Spleen (tissue), 11 donors: ENCODE measurements around the gene ACER1. TPM values are rescaled to one million over a fixed set of nuclear protein-coding genes. Genes with fewer than 3 reads are reported as not detected.

Experiments used
- DNase-seq: peaks from one replicate; pipeline ENCODE4 v3.0.0-alpha.2; 2020
- H3K27ac ChIP-seq, 8 donors: fragments of 200-600 bp; sonication (generic) in 7 of 8; 1 replicate in 4 of 8; 2 replicates in 4 of 8; pipeline versions ENCODE4 v1.5.0 to v1.8.0; 2016 to 2021; ENCODE audit warnings: inconsistent platforms in 4 of 8, mild to moderate bottlenecking in 4 of 8, moderate library complexity in 1 of 8
- H3K27me3 ChIP-seq, 7 donors: fragments of 200-600 bp; sonication (generic) in 6 of 7; replicated peaks in 1 of 7; 1 replicate in 4 of 7; 2 replicates in 3 of 7; pipeline versions ENCODE4 v1.5.0 to v1.8.0; 2016 to 2021; ENCODE audit warnings: inconsistent platforms in 3 of 7, mild to moderate bottlenecking in 1 of 7
- H3K36me3 ChIP-seq, 6 donors: fragments of 200-600 bp; sonication (generic) in 5 of 6; 1 replicate in 4 of 6; 2 replicates in 2 of 6; pipeline versions ENCODE4 v1.5.0 to v1.8.0; 2016 to 2021; ENCODE audit warnings: inconsistent platforms in 2 of 6
- H3K4me1 ChIP-seq, 6 donors: fragments of 200-600 bp; sonication (generic) in 5 of 6; 1 replicate in 3 of 6; 2 replicates in 3 of 6; pipeline versions ENCODE4 v1.5.0 to v1.8.0; 2016 to 2021; ENCODE audit warnings: inconsistent platforms in 3 of 6
- H3K4me3 ChIP-seq, 8 donors: fragments of 200-600 bp; sonication (generic) in 7 of 8; 1 replicate in 4 of 8; 2 replicates in 4 of 8; pipeline versions ENCODE4 v1.5.0 to v1.8.0; 2016 to 2021; ENCODE audit warnings: inconsistent platforms in 4 of 8, mild to moderate bottlenecking in 4 of 8, moderate library complexity in 2 of 8
- H3K9me3 ChIP-seq, 8 donors: fragments of 200-600 bp; sonication (generic) in 7 of 8; 1 replicate in 4 of 8; 2 replicates in 4 of 8; pipeline versions ENCODE4 v1.5.0 to v1.8.0; 2016 to 2021; ENCODE audit warnings: inconsistent platforms in 4 of 8
- CTCF ChIP-seq, 11 experiments: fragments of 200-600 bp in 7 of 11; fragments of 450-650 bp in 4 of 11; sonication (generic) in 4 of 11; IDR thresholded peaks in 8 of 11; conservative IDR thresholded peaks in 3 of 11; 1 replicate in 7 of 11; 2 replicates in 4 of 11; pipeline versions ENCODE4 v1.4.0 to v1.8.0; 2016 to 2021; ENCODE audit warnings: antibody characterized with exemption in 11 of 11, inconsistent platforms in 4 of 11, mild to moderate bottlenecking in 1 of 11
- POLR2A ChIP-seq, 3 donors: fragments of 450-650 bp; IDR thresholded peaks; one replicate each; pipeline ENCODE4 v1.5.1; 2017; ENCODE audit warnings: antibody characterized with exemption in 3 of 3, mild to moderate bottlenecking in 1 of 3
- POLR2AphosphoS5 ChIP-seq, 3 donors: sonication (generic); formaldehyde crosslinking; IDR thresholded peaks; one replicate each; pipeline ENCODE4 v1.5.1; 2017; ENCODE audit warnings: antibody characterized with exemption in 3 of 3
- WGBS, 5 donors: extraction: QIAGEN DNeasy Blood & Tissue Kit in 3 of 5; methylation state at CpG; one replicate each; pipeline versions ENCODE4 v1.1.5 to v1.1.7; 2013 to 2018; 5-methylcytosine and 5-hydroxymethylcytosine counted together
- intact Hi-C: fragments of 100-400 bp; cut with DNase I; formaldehyde crosslinking; loops from one replicate; pipeline ENCODE4 v1.15.0; 2023; ENCODE audit warnings: low total_unique reads
- polyA plus RNA-seq, 3 donors: library from polyadenylated mRNA; stranded (reverse); fragments of 200-250 nt; gene quantifications; one replicate each; pipeline ENCODE4 v1.2.1, GENCODE V29; 2013
- total RNA-seq, 7 donors: library from RNA; depleted of rRNA in 3 of 7; stranded (reverse); fragments of >200 nt in 3 of 7; fragmentation: NEBNext Ultra II Directional in 4 of 7; extraction: Animal tissue kit (Norgen Biotek cat#: 25700) in 4 of 7; gene quantifications; one replicate each; pipeline versions ENCODE4 v1.1.0 to v1.2.1, GENCODE V29; 2016 to 2021
- donor health status: healthy with polysubstance abuse.
- donor health status: DM: no; HTN: no; CAD: no; lungs with moderate emphysema.
- donor health status: DM: no; HTN: no; CAD: no.
- donor health status: Bipolar disorder and iron deficiency.
- donor health status: healthy.
- donor health status: DM: no; HTN: no; CAD: no.
- donor health status: DM: yes; HTN: yes; CAD: no.

The ACER1 gene
- total and polyA plus RNA-seq, 10 donors = 0.11 to 0.66 (median 0.19) TPM; not detected in 5

GRCh38 chr19:6313398-6313969, 19.9 kb downstream of the ACER1 start:
- 62 to 73% (median 66%) methylated on average over 5 of the region's 5 CpGs for WGBS, 5 donors
- Histone ChIP-seq H3K4me1 (no peaks in the 10 kb centered on the region), H3K27me3 (peaks cover 0 to 28% (median 0%) of the 10 kb centered on the region in 7 donors), H3K36me3 (no peaks in the 10 kb centered on the region), H3K9me3 (peaks cover 0 to 18% (median 13%) of the 10 kb centered on the region in 8 donors), H3K27ac (no peak overlapping the region), H3K4me3 (no peak overlapping the region)
- no peak for TF ChIP-seq POLR2A (IDR thresholded peaks at IDR 0.05)
- no peak for TF ChIP-seq CTCF (IDR thresholded peaks at IDR 0.05 in 8 of 11, conservative IDR thresholded peaks at IDR 0.05 in 3 of 11)
- TF ChIP-seq POLR2AphosphoS5 (IDR thresholded peaks at IDR 0.05) = no peak
- peak; percentile 1 for DNase-seq
- intact Hi-C loops = no loop called here

GRCh38 chr19:6312018-6312417, 21.4 kb downstream of the ACER1 start:
- WGBS, 5 donors = 71 to 79% (median 72%) methylated on average over 6 to 9 of the region's 9 CpGs
- DNase-seq = no peak
- Histone ChIP-seq H3K4me3 (no peak overlapping the region), H3K27ac (no peak overlapping the region), H3K4me1 (no peaks in the 10 kb centered on the region), H3K9me3 (peaks cover 0 to 18% (median 13%) of the 10 kb centered on the region in 8 donors), H3K36me3 (no peaks in the 10 kb centered on the region), H3K27me3 (peaks cover 0 to 35% (median 0%) of the 10 kb centered on the region in 7 donors)
- no peak for TF ChIP-seq CTCF (IDR thresholded peaks at IDR 0.05 in 8 of 11, conservative IDR thresholded peaks at IDR 0.05 in 3 of 11)
- TF ChIP-seq POLR2AphosphoS5 (IDR thresholded peaks at IDR 0.05) = no peak
- TF ChIP-seq POLR2A (IDR thresholded peaks at IDR 0.05) = no peak
- intact Hi-C loops = no loop called here

- no peak for TF ChIP-seq CTCF (IDR thresholded peaks at IDR 0.05 in 8 of 11, conservative IDR thresholded peaks at IDR 0.05 in 3 of 11)
- Histone ChIP-seq H3K9me3 (peaks cover 0 to 34% (median 24%) of the 10 kb centered on the region in 8 donors), H3K27me3 (peaks cover 0 to 16% (median 0%) of the 10 kb centered on the region in 7 donors), H3K4me3 (no peak overlapping the region), H3K36me3 (no peaks in the 10 kb centered on the region), H3K4me1 (peaks cover 0 to 3% (median 0%) of the 10 kb centered on the region in 6 donors), H3K27ac (no peak overlapping the region)
- DNase-seq = peak; percentile 49
- intact Hi-C loops = no loop called here
- 86 to 100% (median 94%) methylated on average over 2 to 5 of the region's 5 CpGs for WGBS, 5 donors
Observed at GRCh38 chr19:6298413-6298812, 35.0 kb downstream of the ACER1 start.

- no peak for TF ChIP-seq CTCF (IDR thresholded peaks at IDR 0.05 in 8 of 11, conservative IDR thresholded peaks at IDR 0.05 in 3 of 11)
- no peak for TF ChIP-seq POLR2A (IDR thresholded peaks at IDR 0.05)
- no peak for TF ChIP-seq POLR2AphosphoS5 (IDR thresholded peaks at IDR 0.05)
- Histone ChIP-seq H3K36me3 (no peaks in the 10 kb centered on the region), H3K4me1 (peaks cover 0 to 3% (median 0%) of the 10 kb centered on the region in 6 donors), H3K9me3 (peaks cover 2 to 46% (median 36%) of the 10 kb centered on the region in 8 donors), H3K27me3 (peaks cover 0 to 7% (median 0%) of the 10 kb centered on the region in 7 donors), H3K4me3 (no peak overlapping the region), H3K27ac (no peak overlapping the region)
- intact Hi-C loops = no loop called here
- DNase-seq = peak; percentile 32
- 71 to 86% (median 75%) methylated on average over 3 to 6 of the region's 6 CpGs for WGBS, 5 donors
Observed at GRCh38 chr19:6297202-6297601, 36.2 kb downstream of the ACER1 start.
